ENCODE data around the gene FAR2. TPM values are rescaled to one million over a fixed set of nuclear protein-coding genes. Genes with fewer than 3 reads are reported as not detected.

FAR2 gene
- total and polyA plus RNA-seq, 4 donors: 7.1 to 14.4 (median 11.2) TPM

DNA sequence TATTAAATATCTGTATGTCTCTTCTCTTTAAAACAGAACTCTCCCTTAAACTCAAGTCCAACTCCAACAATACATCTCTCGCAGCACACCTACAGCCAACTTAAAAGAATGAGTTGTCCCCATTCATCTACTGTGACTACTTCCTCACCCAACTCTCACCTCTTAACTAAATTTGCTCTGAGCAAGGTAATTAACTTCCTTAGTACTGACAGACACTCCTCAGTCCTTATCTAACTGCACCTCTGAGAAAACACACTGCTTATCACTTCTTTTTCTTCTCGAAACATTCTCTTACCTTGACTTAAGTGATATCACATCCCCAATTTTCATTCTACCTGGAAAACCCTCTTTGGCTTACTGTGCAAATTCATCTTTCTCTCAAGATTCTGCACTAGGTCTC, 224.9 kb downstream of the FAR2 start:
- no peaks in the 10 kb centered on the region for H3K27me3 ChIP-seq (ENCODE audit: control insufficient read depth in 3 of 3, insufficient read depth in 3 of 3, low read length in 2 of 3)
- no peaks in the 10 kb centered on the region for H3K9me3 ChIP-seq (ENCODE audit: control insufficient read depth in 4 of 4, insufficient read depth in 3 of 4, low read length in 3 of 4)
- H3K9ac ChIP-seq (ENCODE audit: insufficient read depth in 1 of 2, low read length in 2 of 2): no peak overlapping the region
- H3K36me3 ChIP-seq (ENCODE audit: control insufficient read depth in 4 of 4, insufficient read depth in 4 of 4, low read length in 4 of 4): peaks cover 3 to 17% (median 10%) of the 10 kb centered on the region in 4 donors
- TF ChIP-seq, protein P1, sequence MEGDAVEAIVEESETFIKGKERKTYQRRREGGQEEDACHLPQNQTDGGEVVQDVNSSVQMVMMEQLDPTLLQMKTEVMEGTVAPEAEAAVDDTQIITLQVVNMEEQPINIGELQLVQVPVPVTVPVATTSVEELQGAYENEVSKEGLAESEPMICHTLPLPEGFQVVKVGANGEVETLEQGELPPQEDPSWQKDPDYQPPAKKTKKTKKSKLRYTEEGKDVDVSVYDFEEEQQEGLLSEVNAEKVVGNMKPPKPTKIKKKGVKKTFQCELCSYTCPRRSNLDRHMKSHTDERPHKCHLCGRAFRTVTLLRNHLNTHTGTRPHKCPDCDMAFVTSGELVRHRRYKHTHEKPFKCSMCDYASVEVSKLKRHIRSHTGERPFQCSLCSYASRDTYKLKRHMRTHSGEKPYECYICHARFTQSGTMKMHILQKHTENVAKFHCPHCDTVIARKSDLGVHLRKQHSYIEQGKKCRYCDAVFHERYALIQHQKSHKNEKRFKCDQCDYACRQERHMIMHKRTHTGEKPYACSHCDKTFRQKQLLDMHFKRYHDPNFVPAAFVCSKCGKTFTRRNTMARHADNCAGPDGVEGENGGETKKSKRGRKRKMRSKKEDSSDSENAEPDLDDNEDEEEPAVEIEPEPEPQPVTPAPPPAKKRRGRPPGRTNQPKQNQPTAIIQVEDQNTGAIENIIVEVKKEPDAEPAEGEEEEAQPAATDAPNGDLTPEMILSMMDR (IDR thresholded peaks at IDR 0.05; ENCODE audit: control extremely low read depth, extremely low read depth): no peak
- DNase-seq: no peak
- WGBS, 2 donors: 94 to 96% methylated on average over 2 of the region's 2 CpGs
- ATAC-seq (ENCODE audit: insufficient read depth, low FRiP score): no peak
- H3K27ac ChIP-seq (ENCODE audit: low read depth in 1 of 2, low read length in 1 of 2): no peak overlapping the region
- no peak overlapping the region for H3K4me3 ChIP-seq
- H3K4me1 ChIP-seq (ENCODE audit: control insufficient read depth in 5 of 5, insufficient read depth in 5 of 5, low read length in 5 of 5): peaks cover 0 to 10% (median 0%) of the 10 kb centered on the region in 5 donors

DNA sequence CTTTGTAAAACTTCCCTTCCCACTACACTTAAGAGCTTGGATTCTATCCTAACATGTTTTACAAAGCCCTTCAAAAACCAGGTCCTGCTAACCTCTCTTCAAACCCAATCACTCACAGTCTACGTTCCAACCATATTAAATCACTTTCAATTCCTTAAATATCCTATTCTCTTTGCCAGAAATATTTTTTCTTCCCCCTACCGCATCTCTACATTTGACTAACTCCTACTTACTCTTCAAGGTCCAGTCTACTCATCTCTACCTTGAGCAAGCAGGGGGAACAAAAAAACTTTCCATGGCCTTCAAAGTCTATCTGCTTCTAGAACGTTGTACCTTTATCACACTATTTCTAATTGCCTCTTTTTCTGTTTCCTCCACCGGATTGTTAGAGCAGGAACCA, 225.8 kb downstream of the FAR2 start:
- H3K36me3 ChIP-seq (ENCODE audit: control insufficient read depth in 4 of 4, insufficient read depth in 4 of 4, low read length in 4 of 4): peaks cover 3 to 14% (median 6%) of the 10 kb centered on the region in 4 donors
- whole genome bisulfite sequencing, 2 donors: 76 to 88% methylated on average over 4 of the region's 4 CpGs
- DNase-seq: no peak
- no peak for ATAC-seq (ENCODE audit: insufficient read depth, low FRiP score)
- no peaks in the 10 kb centered on the region for H3K9me3 ChIP-seq (ENCODE audit: control insufficient read depth in 4 of 4, insufficient read depth in 3 of 4, low read length in 3 of 4)
- no peak overlapping the region for H3K9ac ChIP-seq (ENCODE audit: insufficient read depth in 1 of 2, low read length in 2 of 2)
- H3K4me1 ChIP-seq (ENCODE audit: control insufficient read depth in 5 of 5, insufficient read depth in 5 of 5, low read length in 5 of 5): peaks cover 0 to 12% (median 4%) of the 10 kb centered on the region in 5 donors
- no peak overlapping the region for H3K27ac ChIP-seq (ENCODE audit: low read depth in 1 of 2, low read length in 1 of 2)
- H3K4me3 ChIP-seq: no peak overlapping the region
- TF ChIP-seq, protein P1 (IDR thresholded peaks at IDR 0.05; ENCODE audit: control extremely low read depth, extremely low read depth): no peak
- no peaks in the 10 kb centered on the region for H3K27me3 ChIP-seq (ENCODE audit: control insufficient read depth in 3 of 3, insufficient read depth in 3 of 3, low read length in 2 of 3)

DNA sequence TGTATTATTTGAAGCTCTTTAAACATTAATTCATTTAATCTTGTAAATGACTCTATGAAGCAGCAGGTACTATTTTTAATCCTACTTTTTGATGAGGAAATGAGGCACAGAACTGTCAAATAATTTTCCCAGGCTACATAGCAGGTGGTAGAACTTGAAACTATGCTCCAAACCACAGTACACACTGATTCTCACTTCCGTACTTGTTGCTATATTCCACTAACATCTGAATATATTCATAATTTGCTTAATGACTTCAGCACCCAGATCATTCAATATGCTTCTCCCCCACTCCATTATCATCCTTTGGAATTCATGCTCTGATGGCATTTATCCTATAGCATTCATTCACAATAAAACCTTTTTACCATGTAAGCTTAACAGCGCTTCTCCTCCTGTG, 227.0 kb downstream of the FAR2 start:
- WGBS, 2 donors: 92 to 98% methylated on average over 2 of the region's 2 CpGs
- no peak for ATAC-seq (ENCODE audit: insufficient read depth, low FRiP score)

More for the DNA sequence above, 227.0 kb downstream of the FAR2 start:
- Histone ChIP-seq H3K36me3 (ENCODE audit: control insufficient read depth in 4 of 4, insufficient read depth in 4 of 4, low read length in 4 of 4) (peaks cover 3 to 13% (median 7%) of the 10 kb centered on the region in 4 donors), H3K4me3 (no peak overlapping the region), H3K27ac (ENCODE audit: low read depth in 1 of 2, low read length in 1 of 2) (no peak overlapping the region), H3K9ac (ENCODE audit: insufficient read depth in 1 of 2, low read length in 2 of 2) (no peak overlapping the region), H3K27me3 (ENCODE audit: control insufficient read depth in 3 of 3, insufficient read depth in 3 of 3, low read length in 2 of 3) (no peaks in the 10 kb centered on the region), H3K9me3 (ENCODE audit: control insufficient read depth in 4 of 4, insufficient read depth in 3 of 4, low read length in 3 of 4) (no peaks in the 10 kb centered on the region), H3K4me1 (ENCODE audit: control insufficient read depth in 5 of 5, insufficient read depth in 5 of 5, low read length in 5 of 5) (peaks cover 0 to 16% (median 4%) of the 10 kb centered on the region in 5 donors)
- TF ChIP-seq, protein P1 (IDR thresholded peaks at IDR 0.05; ENCODE audit: control extremely low read depth, extremely low read depth): no peak
- no peak for DNase-seq

Data from lung (tissue), 12 donors.